K562 (cell line): ENCODE measurements around the gene STAB1. TPM values are rescaled to one million over a fixed set of nuclear protein-coding genes. Genes with fewer than 3 reads are reported as not detected.

Experiments used
- EWSR1 ChIP-seq: fragments of 450-650 bp; IDR thresholded peaks from 2 replicates; pipeline ENCODE4 v1.6.1; 2018; ENCODE audit warnings: borderline replicate concordance, mild to moderate bottlenecking, low read depth, moderate library complexity; ENCODE audit not compliant: partially characterized antibody
- HMG20B ChIP-seq: fragments of 250-450 bp; sonication (Bioruptor Pico); IDR thresholded peaks from 2 replicates; pipeline ENCODE4 v1.5.0; 2021; ENCODE audit warnings: mild to moderate bottlenecking
- IRF1 ChIP-seq: sonication (generic); formaldehyde crosslinking; IDR thresholded peaks from 2 replicates; pipeline ENCODE4 v1.8.0; 2022; ENCODE audit warnings: missing genetic modification reagents, mild to moderate bottlenecking, borderline replicate concordance
- KAT7 ChIP-seq: sonication (generic); formaldehyde crosslinking; IDR thresholded peaks from 2 replicates; pipeline ENCODE4 v1.8.0; 2022; ENCODE audit warnings: missing genetic modification reagents, mild to moderate bottlenecking, borderline replicate concordance
- KLF10 ChIP-seq: fragments of 250-450 bp; sonication (Bioruptor Pico); IDR thresholded peaks from 2 replicates; pipeline ENCODE4 v1.6.1; 2021; ENCODE audit warnings: matching md5 sums
- MAX ChIP-seq: sonication (generic); formaldehyde crosslinking; IDR thresholded peaks from 2 replicates; pipeline ENCODE4 v1.9.0; 2022; ENCODE audit warnings: mild to moderate bottlenecking, missing genetic modification reagents
- MEF2A ChIP-seq: IDR thresholded peaks from 2 replicates; pipeline ENCODE4 v1.6.1; 2011; ENCODE audit warnings: low read depth, mild to moderate bottlenecking, low read length, moderate library complexity; ENCODE audit not compliant: control insufficient read depth
- RAD51 ChIP-seq: fragments of 450-650 bp; IDR thresholded peaks from 2 replicates; pipeline ENCODE4 v1.7.1; 2016; ENCODE audit warnings: low read depth, mild to moderate bottlenecking, borderline replicate concordance
- SNRNP70 ChIP-seq: fragments of 200-400 bp; formaldehyde crosslinking; optimal IDR thresholded peaks from 2 replicates; pipeline ENCODE3; 2017; ENCODE audit warnings: low read depth, low read length
- ZBTB40 ChIP-seq, 2 experiments: fragments of 450-650 bp in 1 of 2; sonication (generic) in 1 of 2; formaldehyde crosslinking in 1 of 2; IDR thresholded peaks; 2 replicates each; pipeline versions ENCODE4 v1.7.1 to v1.9.0; 2016 to 2022; ENCODE audit warnings: inconsistent platforms in 1 of 2, mild to moderate bottlenecking in 1 of 2, missing genetic modification reagents in 1 of 2
- ZEB2 ChIP-seq: fragments of 450-650 bp; IDR thresholded peaks from 2 replicates; pipeline ENCODE4 v1.6.1; 2016
- ZNF384 ChIP-seq: IDR thresholded peaks from 2 replicates; pipeline ENCODE4 v1.6.1; 2012; ENCODE audit warnings: low read depth, low read length, improper control_type of control experiment
- ZNF696 ChIP-seq: fragments of 250-450 bp; sonication (Bioruptor Pico); conservative IDR thresholded peaks from 2 replicates; pipeline ENCODE4 v1.4.0; 2020; ENCODE audit warnings: mild to moderate bottlenecking, moderate library complexity
- polyA plus RNA-seq, 8 experiments: library from polyadenylated mRNA; depleted of rRNA in 4 of 8; stranded (reverse) in 5 of 8; unstranded in 3 of 8; fragments of >200 nt; fragmentation: Nextera tagmentation in 2 of 8; fragmentation: Illumina TruSeq in 1 of 8; extraction: Ambion mirVana in 2 of 8; extraction: Trizol in 1 of 8; gene quantifications; 2 replicates each; pipeline versions ENCODE4 v1.2.1 to v1.2.3, GENCODE V29; 2011 to 2014; ENCODE audit warnings: inconsistent platforms in 1 of 8, missing spikeins in 1 of 8
- total RNA-seq, 7 experiments: library from RNA; depleted of rRNA in 6 of 7; stranded (reverse); fragments of >200 nt in 6 of 7; fragmentation: Illumina TruSeq in 2 of 7; extraction: Trizol in 2 of 7; gene quantifications; 2 replicates each; pipeline versions ENCODE4 v1.2.1 to v1.2.3, GENCODE V29; 2011 to 2021; ENCODE audit warnings: low replicate concordance in 1 of 7
- TF ChIP-seq, protein P1 (sequence below): sonication (generic); formaldehyde crosslinking; IDR thresholded peaks from 2 replicates; pipeline ENCODE4 v1.8.1; 2023; ENCODE audit warnings: mild to moderate bottlenecking, missing genetic modification reagents

Gene STAB1
- total and polyA plus RNA-seq, 9 of the 15 experiments (the other 6 are each of a cell fraction or from before 2014, with no cell fraction given), result 0.20 to 3.9 (median 1.2) TPM

GRCh38 chr3:52451237-52452083 is 43.7 kb upstream of the STAB1 start (continued):
- TF ChIP-seq ZEB2 (no peak), ZBTB40 (IDR thresholded peaks at IDR 0.05) (no peak), ZBTB40 (CRISPR knock-in tag; IDR thresholded peaks at IDR 0.05) (no peak), KAT7 (CRISPR knock-in tag) (no peak), HMG20B (CRISPR knock-in tag) (no peak), ZNF384 (no peak), ZNF696 (no peak), KLF10 (CRISPR knock-in tag) (no peak), MAX (0 out of 2 replicates have a peak, but pooled peaks have one; percentile 26), EWSR1 (no peak), SNRNP70 (no peak), IRF1 (CRISPR knock-in tag) (no peak), MEF2A (no peak), RAD51 (peak; percentile 50; the same call in 1 of the 2 replicates)
- TF ChIP-seq, protein P1, sequence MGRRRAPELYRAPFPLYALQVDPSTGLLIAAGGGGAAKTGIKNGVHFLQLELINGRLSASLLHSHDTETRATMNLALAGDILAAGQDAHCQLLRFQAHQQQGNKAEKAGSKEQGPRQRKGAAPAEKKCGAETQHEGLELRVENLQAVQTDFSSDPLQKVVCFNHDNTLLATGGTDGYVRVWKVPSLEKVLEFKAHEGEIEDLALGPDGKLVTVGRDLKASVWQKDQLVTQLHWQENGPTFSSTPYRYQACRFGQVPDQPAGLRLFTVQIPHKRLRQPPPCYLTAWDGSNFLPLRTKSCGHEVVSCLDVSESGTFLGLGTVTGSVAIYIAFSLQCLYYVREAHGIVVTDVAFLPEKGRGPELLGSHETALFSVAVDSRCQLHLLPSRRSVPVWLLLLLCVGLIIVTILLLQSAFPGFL (CRISPR knock-in tag), result no peak
